IgD-negative memory B cell (primary cell): Measurements from ENCODE around the gene CRIP2. TPM values are rescaled to one million over a fixed set of nuclear protein-coding genes. Genes with fewer than 3 reads are reported as not detected.
A peak's percentile ranks its signal among the peaks of the same experiment; 100 is the strongest.

Experiments used
- H3K27ac Mint-ChIP-seq, 3 donors: one replicate each; pipeline ENCODE4 v1.8.0; 2020 to 2022; ENCODE audit warnings: mild to moderate bottlenecking in 3 of 3, mixed read lengths in 3 of 3, moderate library complexity in 1 of 3
- H3K27me3 Mint-ChIP-seq: one replicate; pipeline ENCODE4 v1.8.0; 2021; ENCODE audit warnings: mixed read lengths
- H3K36me3 Mint-ChIP-seq: one replicate; pipeline ENCODE4 v1.8.0; 2020; ENCODE audit warnings: mild to moderate bottlenecking, mixed read lengths
- H3K4me1 Mint-ChIP-seq, 3 donors: one replicate each; pipeline ENCODE4 v1.8.0; 2020 to 2022; ENCODE audit warnings: mixed read lengths in 3 of 3, mild to moderate bottlenecking in 1 of 3
- H3K4me3 Mint-ChIP-seq, 4 donors: one replicate each; pipeline ENCODE4 v1.8.0; 2020 to 2022; ENCODE audit warnings: mild to moderate bottlenecking in 4 of 4, mixed read lengths in 4 of 4, moderate library complexity in 3 of 4
- H3K9me3 Mint-ChIP-seq, 3 donors: one replicate each; pipeline ENCODE4 v1.8.0; 2020 to 2021; ENCODE audit warnings: mixed read lengths in 3 of 3, mild to moderate bottlenecking in 1 of 3
- polyA plus RNA-seq: library from polyadenylated mRNA; unstranded; fragments of 300-500 nt; fragmentation: Illumina TruSeq; gene quantifications from one replicate; pipeline ENCODE4 v1.2.3, GENCODE V29; 2021

The CRIP2 gene
- polyA plus RNA-seq, 1 donor from 2014 or later: 70.8 TPM

- Mint-ChIP-seq H3K27ac (no peak overlapping the region), H3K4me3 (no peak overlapping the region), H3K4me1 (no peaks in the 10 kb centered on the region), H3K36me3 (no peaks in the 10 kb centered on the region), H3K9me3 (peaks cover 0 to 3% (median 0%) of the 10 kb centered on the region in 3 donors), H3K27me3 (peaks cover 17% of the 10 kb centered on the region)
Observed at GRCh38 chr14:105517096-105517495, 42.5 kb downstream of the CRIP2 start.

- H3K36me3 Mint-ChIP-seq: no peaks in the 10 kb centered on the region
- peaks cover 13% of the 10 kb centered on the region for H3K27me3 Mint-ChIP-seq
- no peak overlapping the region for H3K4me3 Mint-ChIP-seq
- peaks cover 0 to 5% (median 0%) of the 10 kb centered on the region in 3 donors for H3K9me3 Mint-ChIP-seq
- H3K4me1 Mint-ChIP-seq: peaks cover 0 to 5% (median 5%) of the 10 kb centered on the region in 3 donors
- H3K27ac Mint-ChIP-seq: no peak overlapping the region
Observed at GRCh38 chr14:105519946-105520698, 45.5 kb downstream of the CRIP2 start.

DNA sequence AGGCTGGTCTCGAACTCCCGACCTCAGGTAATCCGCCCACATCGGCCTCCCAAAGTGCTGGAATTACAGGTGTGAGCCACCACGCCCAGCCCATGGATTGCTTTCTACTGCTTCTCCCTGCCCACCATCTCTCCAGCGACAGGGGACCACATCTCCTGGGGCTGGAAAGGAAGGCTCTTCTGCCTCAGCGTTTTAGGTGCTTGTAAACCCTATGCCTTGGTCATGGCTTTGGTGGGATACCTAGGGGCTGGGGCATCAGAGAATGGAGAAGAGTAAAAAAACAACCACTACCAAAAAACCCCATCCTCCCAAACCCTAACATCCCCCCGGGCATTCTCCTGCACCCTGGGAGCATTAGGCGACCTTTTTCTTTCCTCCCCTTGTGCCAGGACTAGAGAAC, 50.7 kb downstream of the CRIP2 start:
- Mint-ChIP-seq H3K27ac (peak overlapping the region in 1 of 3 donors; percentile 60), H3K36me3 (peaks cover 1% of the 10 kb centered on the region), H3K9me3 (peaks cover 0 to 1% (median 0%) of the 10 kb centered on the region in 3 donors), H3K4me3 (peak overlapping the region; percentile 52 to 84 (median 56)), H3K4me1 (peaks cover 4 to 9% (median 9%) of the 10 kb centered on the region in 3 donors), H3K27me3 (peaks cover 14% of the 10 kb centered on the region)

GRCh38 chr14:105525861-105526775, 51.5 kb downstream of the CRIP2 start, which contains the start of gene TMEM121:
TSS of gene TMEM121 (plus strand) at chr14:105526583. CDS start at chr14:105528835, 2,252 bp downstream.
- peaks cover 5 to 9% (median 9%) of the 10 kb centered on the region in 3 donors for H3K4me1 Mint-ChIP-seq
- H3K36me3 Mint-ChIP-seq: peaks cover 1% of the 10 kb centered on the region
- peaks cover 14% of the 10 kb centered on the region for H3K27me3 Mint-ChIP-seq
- peak within 1 kb of the TSS in 1 of 3 donors; percentile 60 for H3K27ac Mint-ChIP-seq
- H3K4me3 Mint-ChIP-seq: peak within 1 kb of the TSS; percentile 65 to 88 (median 82)
- H3K9me3 Mint-ChIP-seq: peaks cover 0 to 1% (median 0%) of the 10 kb centered on the region in 3 donors

- Mint-ChIP-seq H3K27ac (peak overlapping the region in 1 of 3 donors; percentile 53), H3K36me3 (peaks cover 1% of the 10 kb centered on the region), H3K27me3 (peaks cover 14% of the 10 kb centered on the region), H3K4me1 (peaks cover 9 to 12% (median 11%) of the 10 kb centered on the region in 3 donors), H3K4me3 (peak overlapping the region; percentile 63 to 88 (median 80)), H3K9me3 (peaks cover 0 to 1% (median 0%) of the 10 kb centered on the region in 3 donors)
Observed at GRCh38 chr14:105526776-105527380, 52.3 kb downstream of the CRIP2 start.

GRCh38 chr14:105527381-105527825, 52.8 kb downstream of the CRIP2 start:
- H3K4me1 Mint-ChIP-seq: peaks cover 15 to 17% (median 16%) of the 10 kb centered on the region in 3 donors
- H3K9me3 Mint-ChIP-seq: peaks cover 0 to 1% (median 0%) of the 10 kb centered on the region in 3 donors
- H3K36me3 Mint-ChIP-seq: peaks cover 1% of the 10 kb centered on the region
- H3K27ac Mint-ChIP-seq: peak overlapping the region in 1 of 3 donors; percentile 53
- peak overlapping the region; percentile 65 to 88 (median 82) for H3K4me3 Mint-ChIP-seq
- peaks cover 14% of the 10 kb centered on the region for H3K27me3 Mint-ChIP-seq

DNA sequence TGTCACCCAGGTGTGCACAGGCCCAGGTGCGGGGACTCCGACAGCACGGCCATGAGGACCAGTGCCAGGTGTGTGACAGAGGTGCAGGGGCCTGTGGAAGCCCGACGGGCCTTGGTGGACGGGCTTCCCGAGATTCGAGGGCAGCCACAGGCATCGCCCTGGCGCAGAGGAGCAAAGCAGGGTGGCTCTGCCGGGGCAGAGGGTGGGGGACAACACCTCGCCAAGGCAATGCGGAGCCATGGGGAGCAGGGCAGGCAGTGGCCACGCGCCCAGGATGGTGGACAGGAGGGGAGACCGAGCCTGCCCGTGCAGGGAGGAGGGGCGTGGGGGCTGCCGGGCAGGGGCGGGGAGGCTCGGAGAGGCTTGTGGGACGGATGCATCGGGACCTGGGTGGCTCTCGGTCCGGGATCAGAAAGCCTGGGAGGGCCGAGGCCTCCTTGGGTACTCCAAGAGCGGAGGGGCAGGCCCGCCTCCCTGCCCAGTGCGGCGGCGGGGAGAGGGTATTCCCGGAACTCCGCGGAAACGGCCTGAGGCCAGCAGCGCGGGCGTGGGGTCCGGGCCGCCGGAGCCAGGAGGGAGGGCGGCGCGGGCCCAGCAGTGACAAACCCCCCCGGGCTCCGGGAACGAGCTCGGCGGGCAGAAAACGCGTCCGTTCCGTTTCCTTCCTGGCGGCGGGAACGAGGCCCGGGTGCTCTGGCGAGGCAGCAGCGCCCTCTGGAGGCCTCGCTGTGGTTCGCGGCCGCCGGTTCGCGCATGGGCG, 53.4 kb downstream of the CRIP2 start:
- H3K27ac Mint-ChIP-seq: no peak overlapping the region
- peaks cover 14% of the 10 kb centered on the region for H3K27me3 Mint-ChIP-seq

GRCh38 chr14:105528586-105529318, 54.1 kb downstream of the CRIP2 start:
- Mint-ChIP-seq H3K9me3 (no peaks in the 10 kb centered on the region), H3K27me3 (peaks cover 14% of the 10 kb centered on the region), H3K4me1 (peaks cover 18 to 29% (median 23%) of the 10 kb centered on the region in 3 donors)

More for the DNA sequence above, 53.4 kb downstream of the CRIP2 start:
- H3K36me3 Mint-ChIP-seq: peaks cover 1% of the 10 kb centered on the region
- peaks cover 0 to 1% (median 0%) of the 10 kb centered on the region in 3 donors for H3K9me3 Mint-ChIP-seq
- peak overlapping the region; percentile 2 to 83 (median 74) for H3K4me3 Mint-ChIP-seq
- H3K4me1 Mint-ChIP-seq: peaks cover 21 to 23% (median 21%) of the 10 kb centered on the region in 3 donors

DNA sequence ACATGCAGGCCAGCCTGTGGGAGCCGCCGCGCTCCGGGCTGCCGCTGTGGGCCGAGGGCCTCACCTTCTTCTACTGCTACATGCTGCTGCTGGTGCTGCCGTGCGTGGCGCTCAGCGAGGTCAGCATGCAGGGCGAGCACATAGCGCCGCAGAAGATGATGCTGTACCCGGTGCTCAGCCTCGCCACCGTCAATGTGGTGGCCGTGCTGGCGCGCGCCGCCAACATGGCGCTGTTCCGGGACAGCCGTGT, 54.6 kb downstream of the CRIP2 start:
- Mint-ChIP-seq H3K9me3 (no peaks in the 10 kb centered on the region), H3K36me3 (peaks cover 1% of the 10 kb centered on the region), H3K4me1 (peaks cover 18 to 30% (median 25%) of the 10 kb centered on the region in 3 donors), H3K27ac (peak overlapping the region in 2 of 3 donors; percentile 23 to 83), H3K27me3 (peaks cover 14% of the 10 kb centered on the region), H3K4me3 (peak overlapping the region; percentile 45 to 92 (median 86))

More at GRCh38 chr14:105528586-105529318, 54.1 kb downstream of the CRIP2 start:
- Mint-ChIP-seq H3K27ac (peak overlapping the region; percentile 23 to 83 (median 76)), H3K4me3 (peak overlapping the region; percentile 83 to 92 (median 86)), H3K36me3 (peaks cover 1% of the 10 kb centered on the region)

Other genes starting within 250 kb of the CRIP2 start
- gene BTBD6, start 226.3 kb upstream of the CRIP2 start, polyA plus RNA-seq: 2.3 TPM
- gene BRF1, start 173.8 kb upstream of the CRIP2 start, polyA plus RNA-seq: 8.4 TPM
- gene PACS2, start 160.1 kb upstream of the CRIP2 start, polyA plus RNA-seq: 3.8 TPM
- gene TEX22, start 76.3 kb upstream of the CRIP2 start, polyA plus RNA-seq: 1.0 TPM
- gene MTA1, start 55.0 kb upstream of the CRIP2 start, polyA plus RNA-seq: 3.7 TPM
- gene CRIP1, start 12.1 kb downstream of the CRIP2 start, polyA plus RNA-seq: 1,925 TPM
- 11.8 TPM for gene TEDC1, start 16.4 kb downstream of the CRIP2 start, polyA plus RNA-seq
- 5.5 TPM for gene TMEM121, start 51.8 kb downstream of the CRIP2 start, polyA plus RNA-seq